ENCODE data around the gene ANKRD44.

GRCh38 chr2:196970099-196970498 lies 340.5 kb downstream of the ANKRD44 start:
- TF ChIP-seq CTCF (IDR thresholded peaks at IDR 0.05): no peak
- TF ChIP-seq POLR2AphosphoS5 (IDR thresholded peaks at IDR 0.05): no peak

All from gastroesophageal sphincter (tissue), 3 donors.